Left renal pelvis (tissue), 4 donors: Measurements from ENCODE around the gene SCUBE1. TPM values are rescaled to one million over a fixed set of nuclear protein-coding genes. Genes with fewer than 3 reads are reported as not detected.

Experiments
- DNase-seq, 4 donors: peaks; one replicate each; pipeline ENCODE4 v3.0.0-alpha.2; 2013; ENCODE audit warnings: low read depth in 4 of 4, low spot score in 3 of 4
- polyA plus RNA-seq, 4 donors: library from polyadenylated mRNA; unstranded; fragments of 120-200 nt; gene quantifications; one replicate each; pipeline ENCODE4 v1.2.1, GENCODE V29; 2013; ENCODE audit not compliant: insufficient read length in 4 of 4

Gene SCUBE1
- polyA plus RNA-seq, 4 donors = 7.7 to 42.2 (median 9.9) TPM

GRCh38 chr22:43185860-43186261 lies 157.3 kb downstream of the SCUBE1 start:
- no peak for DNase-seq

- no peak for DNase-seq
Observed at GRCh38 chr22:43183496-43184277, 159.5 kb downstream of the SCUBE1 start.

- DNase-seq = no peak
Observed at GRCh38 chr22:43182726-43183125, 160.4 kb downstream of the SCUBE1 start.

DNA sequence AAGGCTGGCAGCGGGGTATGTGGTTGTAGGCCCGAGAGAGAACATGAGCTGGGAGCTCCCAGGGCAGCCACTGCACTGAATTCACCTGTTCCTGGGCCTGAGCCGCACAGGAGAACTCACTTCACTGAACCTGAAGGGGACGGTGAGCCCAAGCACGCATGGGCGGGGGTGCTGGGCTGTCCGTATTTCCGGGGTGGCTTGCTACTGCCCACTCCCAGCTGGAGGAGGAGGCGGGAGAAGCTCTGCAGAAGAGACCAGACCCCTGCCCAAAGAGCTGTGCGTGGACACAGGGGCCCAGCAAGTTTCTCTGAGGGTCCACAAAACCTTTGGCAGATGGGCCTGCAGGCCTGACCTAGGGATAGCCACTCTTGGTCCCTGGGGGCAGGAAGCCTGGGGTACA lies 161.1 kb downstream of the SCUBE1 start:
- no peak for DNase-seq

DNA sequence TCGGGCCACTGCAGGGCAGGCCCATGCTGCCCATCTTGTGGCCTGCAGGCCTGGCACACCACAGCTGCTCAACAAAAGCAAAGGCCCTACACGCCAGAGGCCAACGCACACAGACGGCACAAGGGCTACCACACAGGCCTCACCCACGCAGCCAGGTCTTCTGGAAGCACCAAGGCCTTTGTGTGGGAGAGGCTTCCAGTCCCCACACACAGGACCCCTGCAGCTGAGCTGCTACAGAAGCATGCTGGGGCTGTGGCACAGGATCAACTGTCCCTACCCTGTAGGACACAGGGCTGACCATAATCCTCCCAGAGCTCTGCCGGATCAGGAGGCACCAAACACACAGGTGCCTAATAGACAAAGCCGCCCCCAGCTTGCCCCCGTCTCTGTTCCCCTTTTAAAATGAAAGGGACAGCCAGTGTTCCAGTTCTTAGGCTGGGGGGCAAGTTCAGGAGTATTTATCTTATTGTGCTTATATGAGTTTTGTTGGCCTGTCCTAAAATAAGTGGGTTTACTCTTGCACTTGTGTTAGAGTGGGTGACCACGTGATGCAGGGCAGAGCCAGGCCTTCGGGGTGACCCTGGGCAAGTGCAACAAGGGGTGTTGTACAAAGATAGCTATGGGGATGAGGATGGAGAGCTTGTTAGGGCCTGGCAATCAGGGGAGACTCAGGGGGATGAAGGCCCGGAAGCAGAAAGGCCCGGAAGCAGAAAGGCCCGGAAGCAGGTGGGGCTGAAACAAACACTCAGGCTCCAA lies 161.7 kb downstream of the SCUBE1 start:
- DNase-seq = no peak

DNA sequence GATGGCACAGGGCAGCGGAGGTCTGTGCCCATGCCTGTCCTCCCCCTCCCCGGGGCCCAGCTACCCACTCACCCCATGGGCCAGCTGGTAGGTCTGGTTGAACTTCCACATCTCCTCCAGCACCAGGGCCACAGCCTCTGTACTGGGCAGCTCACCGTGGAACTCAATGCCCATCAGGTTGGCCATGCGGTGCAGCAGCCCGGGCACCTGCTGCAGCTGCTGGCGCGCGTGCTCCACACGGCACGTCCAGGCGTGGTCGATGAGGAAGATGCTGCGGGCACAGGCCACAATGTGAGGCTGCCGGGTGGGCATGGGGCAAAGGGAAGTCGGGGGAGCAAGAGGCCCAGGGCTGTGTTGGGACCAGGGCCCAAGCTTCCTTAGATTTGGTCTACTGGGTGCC lies 162.5 kb downstream of the SCUBE1 start:
- DNase-seq = no peak

DNA sequence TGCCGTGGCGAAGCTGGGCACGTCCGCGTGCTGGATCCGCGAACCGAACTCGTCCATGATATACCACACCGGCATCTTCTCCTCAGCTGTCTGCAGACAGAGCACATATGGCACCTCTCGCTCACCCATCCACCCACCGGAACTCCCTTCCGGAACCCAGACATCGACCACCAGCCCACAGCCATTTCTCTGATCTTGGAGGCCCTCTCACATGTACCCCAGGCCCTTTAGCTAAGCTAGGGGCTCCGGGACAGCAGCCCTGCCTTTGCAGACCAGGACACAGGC lies 163.3 kb downstream of the SCUBE1 start:
- no peak for DNase-seq

DNA sequence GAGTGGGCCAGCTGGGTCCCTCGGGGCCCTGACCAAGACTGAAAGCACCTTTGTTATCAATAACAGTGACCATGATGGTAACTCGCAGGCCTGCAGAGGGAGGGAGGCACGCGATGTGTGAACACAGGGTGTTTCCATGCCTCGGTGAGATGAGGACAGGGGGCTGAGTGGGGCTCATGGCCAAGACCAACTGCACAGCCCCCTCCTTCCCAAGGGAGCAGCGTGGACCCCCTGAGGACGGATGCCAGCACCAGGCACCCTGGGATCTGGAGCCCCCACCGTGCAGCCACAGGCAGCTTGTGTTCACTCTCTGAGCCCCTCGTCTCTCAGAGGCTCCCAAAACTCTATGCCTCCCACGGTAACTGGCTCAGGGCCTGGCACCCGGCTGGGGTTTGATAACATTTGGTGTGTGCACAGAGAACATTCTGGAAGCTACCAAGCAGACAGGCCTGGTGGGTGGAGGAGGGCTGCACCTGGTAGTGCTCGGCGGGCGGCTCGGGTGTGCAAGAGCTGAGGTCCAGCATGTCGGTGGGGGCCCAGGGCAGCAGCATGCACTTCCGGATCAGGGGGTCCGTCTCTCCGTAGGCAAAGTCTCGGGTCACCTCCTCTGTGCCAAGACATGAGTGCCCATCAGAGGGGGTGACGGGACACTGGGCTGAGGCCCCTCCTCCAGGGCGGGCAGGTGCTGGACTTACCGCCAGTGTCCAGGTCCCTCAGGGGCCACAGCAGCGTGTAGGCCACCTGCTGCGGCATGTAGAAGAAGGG lies 163.8 kb downstream of the SCUBE1 start:
- no peak for DNase-seq

DNA sequence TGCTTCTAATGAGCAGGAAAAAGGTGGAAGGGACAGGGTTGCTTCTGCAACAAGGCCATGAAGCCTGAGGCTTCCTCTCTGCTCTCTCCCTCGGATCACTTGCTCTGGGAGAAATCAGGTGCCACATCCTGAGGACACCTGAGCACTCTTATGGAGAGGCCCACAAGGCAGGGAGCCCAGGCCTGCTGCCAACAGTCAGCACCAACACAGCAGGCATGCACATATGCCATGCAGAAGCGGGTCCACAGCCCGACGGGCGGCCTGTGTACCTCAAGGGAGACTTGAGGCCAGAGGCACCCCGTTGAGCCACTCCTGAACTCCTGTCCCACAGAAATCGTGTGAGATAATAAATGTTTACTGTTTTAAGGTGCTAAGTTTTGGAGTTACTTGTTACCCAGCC lies 165.7 kb downstream of the SCUBE1 start:
- DNase-seq = no peak

- no peak for DNase-seq
Observed at GRCh38 chr22:43176090-43176489, 167.1 kb downstream of the SCUBE1 start.

- no peak for DNase-seq
Observed at GRCh38 chr22:43174941-43175531, 168.1 kb downstream of the SCUBE1 start.

DNA sequence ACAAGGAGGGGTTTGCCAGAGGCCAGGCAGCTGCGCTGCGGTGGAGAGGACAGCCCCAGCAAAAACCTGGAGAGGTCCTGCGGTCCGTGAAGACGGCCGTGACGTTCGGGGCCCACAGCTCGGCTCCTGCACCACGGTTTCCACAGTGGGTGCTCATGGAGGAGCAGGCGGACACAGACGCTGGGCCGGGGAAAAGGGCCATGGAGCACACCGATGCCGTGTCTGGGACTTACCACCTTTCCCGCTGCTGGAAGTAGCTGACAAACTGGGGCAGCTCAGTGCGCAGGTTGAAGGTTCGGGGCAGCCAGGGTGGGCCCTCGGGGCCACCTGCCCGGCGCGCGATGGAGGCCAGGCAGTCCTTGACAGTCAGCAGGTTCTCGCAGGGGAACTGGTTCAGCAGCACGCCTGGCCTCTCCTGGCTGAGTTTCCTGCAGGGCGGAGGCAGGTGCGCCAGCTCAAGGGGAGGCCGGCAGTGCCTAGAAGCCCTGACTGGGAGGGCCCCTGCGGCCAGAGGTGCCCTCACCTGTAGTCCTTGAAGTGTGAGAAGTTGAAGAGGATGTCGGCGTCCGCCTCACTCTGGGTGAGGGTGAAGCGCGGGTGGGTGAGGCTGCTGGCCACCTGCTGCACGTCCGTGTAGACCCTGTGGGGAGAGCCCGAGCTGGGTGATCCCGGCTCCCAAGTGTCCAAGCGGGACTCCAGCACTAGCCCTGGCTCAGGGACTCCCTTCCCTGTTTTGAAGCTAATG lies 169.0 kb downstream of the SCUBE1 start:
- DNase-seq = no peak

GRCh38 chr22:43173566-43173965 lies 169.6 kb downstream of the SCUBE1 start:
- DNase-seq = no peak

- DNase-seq = no peak
Observed at GRCh38 chr22:43172191-43172590, 171.0 kb downstream of the SCUBE1 start.

- DNase-seq = no peak
Observed at GRCh38 chr22:43171607-43172006, 171.6 kb downstream of the SCUBE1 start.

- no peak for DNase-seq
Observed at GRCh38 chr22:43171019-43171491, 172.1 kb downstream of the SCUBE1 start.

- no peak for DNase-seq
Observed at GRCh38 chr22:43170131-43170480, 173.1 kb downstream of the SCUBE1 start.

DNA sequence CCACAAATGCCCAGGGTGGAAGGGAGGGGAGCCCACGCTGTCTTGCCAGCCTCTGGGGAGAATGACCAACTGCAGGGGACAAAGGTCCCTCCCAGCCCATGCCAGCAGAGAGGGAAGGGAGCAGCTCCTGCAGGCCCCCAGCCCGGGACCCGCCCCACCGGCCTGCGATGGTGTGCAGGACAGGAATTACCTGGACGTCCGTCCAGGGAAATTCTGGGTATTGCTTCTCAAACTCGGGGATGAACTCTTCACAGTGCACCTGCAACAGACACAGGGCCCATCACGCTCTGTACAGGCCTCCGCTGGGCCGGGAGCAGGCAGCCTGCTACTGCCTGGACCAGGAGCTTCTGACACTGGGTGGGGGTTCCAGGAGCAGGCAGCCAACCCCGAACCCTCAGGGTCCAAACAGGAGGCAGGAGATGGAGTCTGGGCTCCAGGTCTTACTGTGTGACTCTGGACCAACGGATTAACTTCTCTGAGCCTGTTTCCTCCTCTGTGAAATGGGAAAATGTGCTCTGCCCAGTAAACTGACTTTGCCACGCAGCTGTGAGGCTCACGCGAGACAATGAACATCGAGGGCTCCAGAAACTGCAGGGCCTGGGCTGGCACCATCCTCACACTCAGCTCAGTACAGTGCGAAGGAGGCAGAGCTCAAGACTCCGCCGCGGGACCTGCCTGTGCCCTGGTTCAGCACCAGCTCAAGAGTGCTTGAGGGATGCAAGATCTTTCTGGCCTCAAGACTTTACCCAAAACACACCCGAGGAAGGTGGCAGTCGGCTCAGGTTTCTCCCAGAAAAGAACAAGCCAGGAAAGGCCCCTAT lies 173.7 kb downstream of the SCUBE1 start:
- no peak for DNase-seq

DNA sequence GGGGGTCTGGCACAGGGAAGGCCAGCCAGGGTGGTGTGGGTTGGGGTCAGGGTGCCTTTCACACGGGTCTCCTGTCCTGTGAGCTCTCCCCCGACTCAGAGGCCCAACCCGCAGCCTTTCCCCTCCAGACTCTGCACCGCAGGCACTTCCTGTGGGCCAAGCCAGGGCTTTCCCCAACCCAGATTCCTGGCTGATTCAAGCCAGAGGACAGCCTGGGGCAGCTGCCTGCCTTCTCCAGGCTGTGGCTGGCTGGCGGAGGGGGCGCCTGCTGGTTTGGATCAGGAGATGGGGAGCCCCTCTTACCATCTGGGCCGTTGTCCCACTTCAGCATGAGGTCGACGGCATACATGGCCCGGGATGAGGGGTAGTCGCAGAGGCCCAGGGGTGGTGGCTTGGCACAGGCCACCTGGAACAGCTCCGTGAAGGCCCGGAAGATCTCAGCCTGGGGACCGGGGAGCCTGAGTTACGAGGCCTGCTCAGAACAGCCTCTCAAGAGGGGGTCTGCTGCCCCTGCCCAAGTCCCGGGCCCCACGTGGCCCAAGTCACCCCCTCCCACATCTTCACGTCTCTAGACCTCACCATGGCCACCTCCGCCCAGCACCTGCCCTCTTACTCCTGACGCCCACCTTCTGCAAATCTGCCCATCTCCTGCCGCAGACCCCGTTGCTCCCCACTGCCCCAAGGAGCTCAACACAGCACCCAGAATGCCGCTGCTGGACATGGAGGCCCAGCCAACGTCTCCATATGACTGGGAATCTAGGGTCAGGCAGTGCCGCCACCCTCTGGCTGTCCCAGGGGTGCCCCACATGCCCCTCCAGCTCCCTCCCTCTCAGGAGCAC lies 174.5 kb downstream of the SCUBE1 start:
- no peak for DNase-seq
